Measurements from ENCODE around the gene AJAP1.

AJAP1 gene

DNA sequence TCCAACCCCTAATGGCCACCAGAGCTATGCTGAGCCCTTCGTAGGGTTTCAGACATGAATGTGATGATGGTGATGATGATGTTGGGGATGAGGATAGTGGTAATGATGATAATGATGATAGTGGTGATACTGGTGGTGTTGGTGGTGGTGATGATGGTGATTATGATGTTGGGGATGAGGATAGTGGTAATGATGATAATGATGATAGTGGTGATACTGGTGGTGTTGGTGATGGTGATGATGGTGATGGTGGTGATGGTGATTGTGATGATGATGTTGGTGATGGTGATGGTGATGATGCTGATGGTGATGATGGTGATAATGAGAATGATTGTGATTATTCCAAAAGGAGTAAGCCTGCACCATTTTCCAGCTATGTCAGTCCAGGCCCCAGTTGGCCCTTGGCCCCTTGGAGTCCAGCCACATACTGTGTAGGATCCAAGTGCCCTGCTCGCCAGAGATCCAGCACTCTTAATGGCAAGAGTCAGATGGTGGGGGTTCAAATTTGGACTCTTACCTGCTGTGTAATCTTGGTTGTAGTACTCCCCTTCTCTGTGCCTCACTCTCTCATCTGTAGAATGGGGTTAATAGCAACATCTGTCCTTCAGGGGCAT, 28.3 kb downstream of the AJAP1 start:
- DNase-seq (ENCODE audit: low read depth): no peak

DNA sequence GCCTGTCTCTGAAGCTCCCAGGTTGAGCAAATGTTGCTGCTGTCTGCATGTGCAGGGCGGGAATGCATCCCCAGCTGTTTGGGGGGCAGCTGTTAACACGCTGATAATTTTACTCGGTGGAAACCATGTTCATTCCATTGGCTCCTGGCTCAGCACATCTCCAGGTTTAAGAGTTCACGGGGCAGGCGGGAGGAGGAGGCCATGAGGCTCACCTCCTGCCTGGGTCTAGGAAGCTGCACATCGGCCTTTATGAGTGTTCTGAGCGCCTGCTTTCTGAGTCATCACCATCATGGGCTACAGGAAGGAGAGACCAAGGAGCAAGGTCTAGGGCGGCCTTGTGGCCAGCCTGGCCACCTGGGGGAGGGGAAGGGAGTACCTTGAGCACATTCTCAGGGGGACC, 29.7 kb downstream of the AJAP1 start:
- DNase-seq (ENCODE audit: low read depth): no peak

DNA sequence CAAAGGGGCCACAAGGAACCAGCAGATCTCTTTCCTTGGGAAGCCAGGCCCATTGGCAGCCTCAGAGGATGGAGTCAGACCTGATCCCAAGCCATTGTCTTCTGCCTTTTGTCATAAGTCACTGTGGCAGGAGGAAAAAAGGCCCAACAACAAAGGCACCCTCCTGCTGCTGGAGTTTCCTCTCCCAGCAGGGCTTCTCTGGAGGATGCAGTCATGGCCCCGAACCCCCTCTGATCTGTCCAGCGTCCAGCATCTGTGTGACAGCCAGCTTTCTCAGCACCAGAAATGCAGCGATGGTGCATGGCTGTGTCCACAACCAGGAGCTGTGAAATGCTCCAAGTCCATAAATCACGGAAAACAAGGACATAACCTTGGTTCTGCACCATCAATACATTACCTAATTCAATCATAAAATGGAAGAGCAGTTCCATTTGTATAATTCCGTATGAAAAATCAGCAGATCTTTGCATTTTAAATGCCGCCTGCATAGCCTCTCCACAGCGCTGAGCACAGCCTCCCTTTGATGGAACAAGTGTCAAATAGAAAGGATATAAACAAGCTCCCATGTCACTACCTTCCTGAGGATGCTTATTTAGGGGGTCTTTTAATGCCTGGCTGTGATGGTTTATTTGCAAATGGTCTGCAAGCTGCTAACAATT, 30.6 kb downstream of the AJAP1 start:
- no peak for DNase-seq (ENCODE audit: low read depth)

DNA sequence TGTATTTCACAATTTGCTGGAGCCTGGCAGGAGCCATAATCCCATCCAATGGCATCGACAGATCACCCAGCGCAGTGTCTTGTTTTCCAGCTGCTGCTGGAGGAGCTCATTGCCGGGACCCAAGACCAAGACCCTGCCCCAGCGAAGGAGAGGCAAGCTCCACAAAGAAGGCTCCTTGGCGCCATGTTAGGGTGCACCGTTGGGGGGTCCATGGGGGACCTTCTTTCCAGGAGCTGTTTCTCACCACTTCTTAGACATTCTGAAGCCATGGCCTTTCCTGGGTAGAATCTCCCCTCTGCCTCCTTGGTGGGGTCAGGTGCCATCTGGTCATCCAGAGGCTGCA, 31.1 kb downstream of the AJAP1 start:
- DNase-seq (ENCODE audit: low read depth): no peak

DNA sequence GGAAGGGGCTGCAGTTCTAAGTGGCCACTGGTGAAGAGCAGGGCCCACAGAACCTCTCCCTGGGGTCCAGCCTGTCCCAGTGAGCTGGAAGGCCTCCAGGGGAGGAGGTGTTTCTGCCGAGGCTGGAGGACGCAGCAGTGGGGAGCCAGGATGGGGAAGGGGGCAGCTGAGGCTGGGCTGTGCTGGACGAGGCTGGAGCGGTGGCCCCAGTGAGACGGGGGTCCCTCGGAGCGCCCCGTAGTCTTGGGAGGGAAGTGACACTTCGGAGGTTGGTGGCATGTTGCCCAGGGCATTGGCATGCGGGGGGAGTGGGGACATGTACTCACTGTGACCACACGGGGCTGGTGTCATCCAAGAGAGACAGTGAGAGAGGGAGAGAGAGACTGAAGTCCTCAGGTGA, 33.5 kb downstream of the AJAP1 start:
- no peak for DNase-seq (ENCODE audit: low read depth)

DNA sequence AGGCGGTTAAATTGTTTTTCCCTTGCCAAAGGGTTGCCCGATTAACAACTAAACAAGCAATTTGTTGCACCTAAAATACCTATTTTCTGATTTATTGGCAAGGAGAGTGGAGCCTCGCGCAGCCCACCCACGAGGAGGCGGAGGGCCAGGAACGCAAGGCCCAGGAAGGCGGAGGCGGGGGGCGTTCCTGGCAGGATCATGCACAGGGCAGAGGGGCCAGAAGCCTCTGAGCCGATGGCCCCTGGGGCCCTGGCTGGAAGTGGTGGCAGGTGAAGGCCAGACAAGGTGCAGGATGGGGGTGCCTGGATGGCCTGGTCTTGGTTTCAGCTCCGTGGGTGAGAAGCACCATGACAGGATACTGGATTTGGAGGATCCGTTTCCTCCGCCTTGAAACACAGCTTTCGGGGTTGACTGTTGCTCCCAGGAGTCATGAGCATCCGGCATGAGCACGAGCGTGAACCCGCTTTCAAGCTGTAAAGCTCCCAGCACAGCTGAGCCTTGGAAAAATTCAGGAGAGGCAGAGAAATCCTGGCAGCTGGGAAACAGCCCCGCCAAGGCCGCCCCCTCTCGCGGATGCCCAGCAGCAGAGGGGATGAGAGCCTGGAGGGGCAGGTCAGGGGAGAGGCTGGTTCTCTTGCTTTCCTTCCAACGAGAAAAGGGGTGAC, 35.0 kb downstream of the AJAP1 start:
- no peak for DNase-seq (ENCODE audit: low read depth)

DNA sequence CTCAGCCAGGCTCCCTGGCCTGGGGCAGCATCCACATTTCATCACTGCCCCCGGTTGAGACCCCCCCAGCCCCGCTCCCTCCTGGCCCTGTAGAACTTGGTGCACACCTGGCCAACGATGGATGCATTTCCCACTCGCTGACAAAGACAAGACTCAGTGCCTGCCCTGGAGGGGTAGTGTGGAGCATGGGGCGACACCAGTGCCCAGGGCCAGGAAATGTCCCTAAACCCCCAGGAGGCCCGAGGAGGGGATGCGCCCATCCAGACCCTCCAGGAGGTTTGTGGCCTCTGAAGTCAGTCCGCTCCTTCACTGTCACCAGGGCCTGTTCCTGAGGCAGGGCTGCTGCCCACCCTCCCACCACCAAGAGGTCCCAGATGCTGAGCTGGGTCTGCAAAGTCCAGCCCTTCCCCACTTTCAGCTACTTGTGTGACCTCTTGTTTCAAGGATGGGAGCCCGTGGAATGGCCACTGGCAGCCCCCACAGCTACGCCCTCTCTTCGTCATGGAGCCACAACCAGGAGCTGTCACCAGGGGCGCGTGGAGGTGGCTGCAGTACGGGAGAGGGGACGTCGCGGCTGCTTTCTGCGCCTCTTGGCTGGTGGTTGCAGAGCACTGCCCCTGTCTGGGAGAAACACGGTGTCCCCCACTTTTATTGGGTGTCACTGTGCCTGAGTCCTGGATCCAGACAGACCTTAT, 35.7 kb downstream of the AJAP1 start:
- no peak for DNase-seq (ENCODE audit: low read depth)

DNA sequence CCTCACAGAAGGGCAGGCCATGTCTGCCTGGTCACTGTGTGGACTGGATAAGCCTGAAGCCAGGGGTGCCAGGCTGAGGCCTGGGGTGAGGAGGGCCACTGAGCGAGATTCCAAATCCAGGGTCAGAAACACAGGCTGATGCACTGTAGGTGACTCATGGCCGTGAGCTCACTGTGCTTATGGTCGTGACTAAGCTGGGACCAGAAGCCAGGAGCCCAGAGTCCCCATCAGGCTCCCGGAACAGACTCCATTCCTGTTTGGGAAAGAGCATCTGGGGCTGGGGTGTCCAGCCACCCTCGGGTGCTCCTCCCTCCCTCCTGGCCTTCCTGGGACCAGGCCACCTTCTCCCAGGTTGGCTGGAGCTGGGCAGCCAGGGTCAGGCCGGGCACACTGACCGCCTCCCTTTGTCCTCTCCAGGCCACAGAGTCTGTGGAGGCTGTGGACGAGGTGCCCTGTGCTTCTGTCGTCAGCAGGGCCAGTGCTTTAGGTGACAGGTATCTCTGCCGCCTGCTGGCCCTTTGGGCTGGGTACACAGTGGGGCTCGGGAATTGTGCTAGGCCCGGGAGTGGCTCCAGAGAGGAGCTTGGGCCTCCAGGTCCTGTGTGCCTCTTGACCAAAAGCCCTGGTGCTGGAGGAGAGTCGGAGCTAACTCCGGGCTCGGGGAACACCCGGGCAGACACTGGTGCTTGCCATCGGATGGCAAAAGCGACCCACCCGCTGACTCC, 36.7 kb downstream of the AJAP1 start:
- no peak for DNase-seq (ENCODE audit: low read depth)

DNA sequence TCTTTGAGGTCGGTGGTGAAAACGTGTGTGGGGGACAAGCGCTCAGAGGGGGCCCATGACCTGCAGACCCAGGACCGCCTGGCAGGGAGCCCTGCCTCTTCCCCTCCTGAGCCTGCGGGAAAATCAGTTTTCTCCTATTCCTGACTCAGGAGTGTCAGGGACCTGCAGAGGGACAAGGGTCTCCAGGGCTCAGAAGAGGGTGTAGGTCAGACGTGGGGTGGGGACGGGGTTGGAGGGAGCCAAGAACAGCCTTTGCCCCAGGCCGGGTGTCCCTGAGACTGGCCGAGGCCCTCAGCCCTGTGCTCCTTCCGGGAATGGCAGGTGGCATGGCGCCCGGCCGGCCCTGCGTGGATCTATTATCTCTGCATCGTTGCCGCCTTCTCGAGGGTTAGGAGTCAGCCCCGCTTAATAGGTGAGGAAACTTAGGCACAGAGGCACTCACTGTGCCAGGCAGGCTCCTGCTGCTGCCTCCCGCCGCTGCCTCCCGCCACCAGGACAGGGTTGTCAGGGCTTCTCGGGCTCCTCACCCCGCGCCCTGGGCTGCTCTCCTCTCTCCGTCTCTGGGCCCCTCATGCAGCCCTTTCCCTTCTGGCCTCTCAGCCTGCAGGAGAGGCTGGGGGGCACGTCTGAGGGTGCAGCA, 37.5 kb downstream of the AJAP1 start:
- DNase-seq (ENCODE audit: low read depth): no peak

DNA sequence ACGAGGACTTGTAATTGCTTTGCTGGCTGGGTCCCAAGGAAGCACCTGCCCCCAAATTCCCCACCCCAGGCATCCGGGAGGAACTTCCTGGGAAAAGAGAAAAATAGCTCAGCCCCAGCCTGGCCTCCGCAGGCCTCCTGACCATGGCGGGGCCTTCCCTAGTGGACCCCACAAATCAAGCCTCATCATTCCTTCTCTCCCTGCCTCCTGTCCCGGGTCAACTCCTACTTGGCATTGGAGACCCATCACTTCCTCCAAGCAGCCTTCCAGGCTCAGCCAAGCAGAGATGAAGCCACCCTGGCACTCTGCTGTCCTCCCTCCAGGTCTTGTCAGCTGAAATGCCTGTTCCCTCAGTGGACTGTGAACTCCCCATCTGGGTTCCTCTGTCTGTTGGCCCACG, 38.0 kb downstream of the AJAP1 start:
- DNase-seq (ENCODE audit: low read depth): no peak

DNA sequence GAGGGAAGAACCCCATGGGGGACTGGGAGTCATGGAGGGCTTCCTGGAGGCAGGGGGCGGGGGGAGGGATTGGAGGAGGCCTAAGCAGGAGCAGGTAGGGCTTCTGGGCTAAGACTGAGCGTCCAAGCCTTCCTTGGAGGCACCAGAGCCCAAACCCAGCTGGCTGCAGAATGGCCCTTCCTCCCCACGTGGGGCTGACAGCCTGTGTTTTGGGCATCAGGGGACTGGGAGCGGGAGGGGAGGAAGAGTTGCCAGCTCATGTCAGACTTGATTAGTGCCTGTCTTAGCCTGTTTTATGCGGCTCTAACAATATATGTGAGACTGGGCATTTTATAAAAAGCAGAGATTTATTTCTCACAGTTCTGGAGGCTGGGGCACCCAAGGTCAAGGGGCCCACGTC, 38.9 kb downstream of the AJAP1 start:
- DNase-seq (ENCODE audit: low read depth): no peak

DNA sequence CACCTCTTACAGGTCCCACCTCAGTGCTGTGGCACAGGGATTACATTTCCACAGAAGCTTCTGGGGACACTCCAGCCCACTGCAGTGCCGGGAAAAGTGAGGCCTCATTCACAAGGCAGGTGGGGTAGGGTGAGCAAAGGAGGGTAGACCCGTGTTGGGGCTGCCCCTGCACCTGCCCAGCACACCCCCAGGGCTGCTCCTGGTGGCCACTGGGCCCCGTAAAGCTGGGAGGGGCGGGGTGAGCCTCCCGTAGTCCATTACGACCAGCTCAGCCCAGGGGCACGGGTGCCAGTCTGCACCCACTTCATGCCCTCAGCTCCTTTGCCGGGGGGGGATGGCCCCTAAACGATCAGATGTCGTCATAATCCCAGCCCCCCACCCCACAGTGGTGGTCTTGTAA, 39.5 kb downstream of the AJAP1 start:
- DNase-seq (ENCODE audit: low read depth): no peak

DNA sequence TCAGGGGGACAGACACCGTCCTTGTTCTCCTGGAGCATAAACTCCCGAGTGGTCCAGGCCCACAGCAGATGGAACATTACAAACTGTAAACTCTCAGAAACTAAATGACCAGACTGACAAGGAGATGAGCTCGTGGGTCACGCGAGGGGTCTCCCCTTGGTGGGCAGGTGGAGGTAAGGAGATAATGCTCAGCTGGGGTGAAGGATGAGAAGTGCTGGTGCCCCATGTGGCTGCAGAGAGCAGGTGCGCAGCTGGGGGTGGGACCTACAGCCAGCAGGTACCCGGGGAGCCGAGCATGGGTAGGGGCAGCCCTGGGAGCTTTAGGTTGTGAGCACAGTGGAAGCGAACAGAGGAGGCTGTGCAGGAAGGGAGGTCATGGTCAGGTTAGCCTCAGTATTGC, 40.1 kb downstream of the AJAP1 start:
- DNase-seq (ENCODE audit: low read depth): no peak

DNA sequence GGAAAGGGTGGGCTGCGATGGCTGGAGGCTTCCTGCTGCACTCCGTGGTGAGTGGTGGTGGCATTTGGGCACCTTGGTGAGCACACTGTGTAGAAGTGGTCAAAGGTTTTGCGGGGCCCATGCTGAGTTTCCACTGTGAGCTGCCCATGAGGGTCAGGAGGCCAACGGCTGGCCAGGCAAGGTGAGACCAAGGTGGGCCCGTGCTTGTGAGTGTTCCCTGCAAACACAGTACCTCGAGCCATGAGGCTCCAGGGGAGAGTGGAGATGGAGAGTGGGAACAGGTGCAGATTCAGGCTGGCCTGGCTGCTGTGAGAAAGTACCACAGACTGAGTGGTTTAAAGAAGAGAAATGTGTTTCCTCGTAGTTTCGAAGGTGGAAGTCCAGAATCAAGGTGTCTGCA, 40.8 kb downstream of the AJAP1 start:
- no peak for DNase-seq (ENCODE audit: low read depth)

DNA sequence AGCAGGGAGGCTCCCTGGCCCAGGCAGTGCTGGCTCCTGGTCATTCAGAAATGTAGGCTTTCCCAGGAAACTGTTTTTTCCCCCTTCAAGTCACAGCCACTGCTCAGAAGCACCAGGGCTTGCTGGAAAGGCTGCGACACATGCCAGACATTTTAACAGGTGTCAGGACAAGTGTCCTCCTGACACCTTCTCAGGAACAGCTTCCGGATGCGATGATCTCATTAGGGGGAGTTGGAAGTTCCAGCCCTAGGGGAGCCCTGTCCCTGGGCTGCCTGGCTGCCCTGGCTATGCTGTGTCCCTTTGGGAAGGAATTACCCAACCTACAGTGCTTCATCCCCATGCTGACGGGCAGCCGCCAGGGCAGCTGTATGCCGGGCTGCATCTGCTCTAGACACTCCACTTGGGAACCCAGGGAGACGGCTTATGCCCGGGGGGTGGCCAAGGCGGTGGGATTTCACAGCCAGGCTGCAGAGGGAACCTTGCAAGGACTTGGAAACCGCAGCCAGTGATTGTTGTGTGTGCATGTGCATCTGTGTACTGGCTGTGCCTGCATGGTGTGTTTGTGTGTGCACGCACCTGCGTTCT, 41.8 kb downstream of the AJAP1 start:
- no peak for DNase-seq (ENCODE audit: low read depth)

DNA sequence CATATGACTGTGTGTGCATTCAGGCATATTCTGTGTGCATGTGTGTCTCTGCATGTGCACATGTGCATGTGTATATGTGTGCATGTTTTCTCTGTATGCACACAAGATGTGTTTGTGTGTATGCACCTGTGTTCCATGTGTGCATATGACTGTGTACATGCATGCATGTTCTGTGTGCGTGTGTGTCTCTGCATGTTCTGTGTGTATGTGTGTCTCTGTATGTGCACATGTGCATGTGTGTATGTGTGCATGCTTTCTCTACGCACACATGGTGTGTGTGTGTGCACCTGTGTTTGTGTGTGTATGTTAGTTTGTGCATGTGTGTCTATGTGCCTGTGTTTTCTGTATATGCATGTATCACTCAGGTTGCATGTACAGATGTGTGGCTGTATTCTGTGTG, 42.3 kb downstream of the AJAP1 start:
- no peak for DNase-seq (ENCODE audit: low read depth)

DNA sequence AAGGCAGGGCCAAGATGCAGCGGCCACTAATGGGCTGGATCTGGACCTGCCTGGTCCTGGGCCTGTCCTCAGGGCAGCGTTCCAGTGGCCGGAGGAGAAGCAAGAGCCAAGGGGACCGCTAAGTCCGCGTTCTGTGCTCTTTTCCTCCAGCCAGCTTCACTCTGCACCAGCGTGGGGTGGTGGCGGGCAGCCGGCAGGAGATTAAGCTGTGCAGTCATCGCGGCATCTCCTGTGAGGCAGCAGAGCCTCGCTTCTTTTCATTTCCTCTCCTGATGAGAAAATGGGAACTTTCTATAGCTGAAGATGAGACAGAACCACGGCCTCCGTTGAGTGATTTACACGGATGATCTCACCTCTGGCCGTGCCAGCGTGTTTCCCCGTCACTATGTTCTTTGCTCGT, 43.4 kb downstream of the AJAP1 start:
- no peak for DNase-seq (ENCODE audit: low read depth)

DNA sequence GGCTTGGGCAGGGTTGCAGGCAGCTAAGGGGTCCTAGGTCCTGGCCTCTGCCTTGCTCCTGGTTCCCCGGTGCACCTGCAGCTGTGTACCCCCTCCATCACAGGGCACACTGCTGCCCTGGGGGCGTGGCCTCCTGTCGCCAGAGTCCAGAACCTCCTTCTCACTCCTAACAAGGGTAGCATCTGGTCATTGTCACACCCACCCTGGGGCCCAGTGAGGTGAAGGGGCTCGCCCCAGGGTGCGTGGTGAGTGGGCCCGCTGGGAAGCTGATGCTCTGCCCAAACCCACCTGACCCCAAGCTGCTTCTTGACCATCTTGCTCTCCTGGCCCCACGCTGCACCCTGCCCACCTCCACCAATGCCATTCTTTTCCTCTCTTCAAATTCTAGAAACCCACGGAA, 44.5 kb downstream of the AJAP1 start:
- no peak for DNase-seq (ENCODE audit: low read depth)

DNA sequence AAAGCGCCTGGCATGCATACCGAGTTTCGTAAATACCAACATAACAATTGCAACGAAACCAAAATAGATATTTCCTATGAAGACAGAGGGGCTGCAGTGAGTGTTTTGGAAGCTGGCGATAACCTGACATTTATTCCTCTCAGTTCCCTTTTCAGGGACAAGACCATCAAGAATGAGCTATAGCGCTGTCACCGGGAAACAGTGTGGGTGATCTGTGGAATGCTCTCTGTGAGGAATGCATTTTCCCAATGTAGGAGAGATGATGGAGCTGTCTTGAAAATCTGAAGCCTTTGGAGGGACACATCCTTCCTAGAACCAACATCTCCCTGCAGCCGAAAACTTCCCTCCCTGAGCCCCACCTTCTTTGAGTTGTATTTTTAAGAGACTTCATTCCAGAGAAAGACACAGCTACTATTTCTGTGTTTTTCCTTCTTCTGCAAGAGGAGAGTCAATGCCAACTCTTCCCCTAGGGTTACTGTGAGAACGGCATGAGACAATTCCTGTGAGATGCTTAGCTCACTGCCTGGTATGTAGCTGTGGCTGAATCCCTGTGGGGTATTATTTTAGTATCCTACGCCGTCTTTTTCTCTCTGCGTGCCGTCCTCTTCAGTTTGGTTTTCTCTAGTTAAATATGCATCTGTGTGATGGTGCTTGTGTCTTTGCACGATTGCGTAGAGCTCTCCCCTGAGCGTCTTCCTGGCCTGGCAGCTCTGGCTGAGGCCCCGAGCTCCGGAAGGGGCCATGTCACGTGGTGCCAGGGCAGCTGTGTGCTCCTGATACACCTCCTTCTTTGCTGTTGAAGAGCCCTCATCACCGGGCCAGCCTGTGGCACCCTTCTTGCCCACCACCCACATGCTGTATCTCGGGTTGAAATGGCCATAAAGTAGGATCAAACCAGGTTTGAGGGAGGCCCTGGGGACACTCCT, 45.2 kb downstream of the AJAP1 start:
- DNase-seq (ENCODE audit: low read depth): no peak

DNA sequence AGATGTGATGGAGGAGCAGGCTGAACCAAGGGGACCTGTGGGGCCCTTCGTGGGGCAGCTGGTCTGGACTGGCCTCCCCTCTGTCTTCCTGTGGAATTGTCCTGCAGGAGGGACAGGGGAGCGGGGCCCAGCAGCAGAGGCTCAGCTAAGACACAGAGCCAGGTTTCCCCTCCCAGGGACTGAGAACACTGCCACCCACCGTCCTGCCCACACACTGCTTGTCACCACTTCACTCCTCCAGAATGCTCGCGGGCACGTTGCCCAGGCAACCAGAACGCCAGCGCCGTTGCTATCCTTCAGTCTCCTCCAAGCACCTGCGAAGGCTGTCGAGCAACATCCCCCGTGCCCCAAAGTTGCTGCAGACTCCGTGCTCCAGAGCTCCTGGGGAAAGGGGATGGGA, 46.4 kb downstream of the AJAP1 start:
- no peak for DNase-seq (ENCODE audit: low read depth)

DNA sequence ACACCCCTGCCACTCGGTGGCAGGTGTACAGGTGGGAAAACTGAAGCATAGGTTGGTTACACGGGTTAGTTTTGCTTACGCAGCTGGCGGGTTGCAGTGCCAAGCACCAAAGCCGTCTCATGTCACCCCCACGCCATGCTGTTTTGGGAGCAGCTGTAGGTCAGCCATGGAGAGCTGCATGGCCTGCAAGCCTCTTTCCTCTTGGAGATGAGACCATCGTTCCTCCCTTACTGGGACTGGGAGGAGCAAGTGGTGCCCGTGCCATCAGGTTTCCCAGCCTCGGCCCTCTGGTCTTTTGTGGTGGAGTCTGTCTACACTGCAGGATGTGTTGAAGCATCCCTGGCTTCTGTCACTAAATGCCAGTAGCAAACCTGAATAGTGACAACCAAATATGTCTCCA, 46.9 kb downstream of the AJAP1 start:
- no peak for DNase-seq (ENCODE audit: low read depth)

Measured in activated T-cell treated with anti-CD3 and anti-CD28 coated beads for 24 hours (primary cell).